Urothelium cell line (cell line): Measurements from ENCODE around the gene ADAMTS17.
"Not testable (repeated sequence)": the region's sequence is repeated elsewhere in the genome, so short reads cannot be mapped to it uniquely, and the experiment has no call there.

Source experiments
- DNase-seq: peaks from one replicate; pipeline ENCODE4 v3.0.0; 2011; ENCODE audit warnings: low spot score, mixed read lengths
- FAIRE-seq: peaks from 2 replicates; lab custom pipeline; 2011; peaks lifted over from hg19 to GRCh38; lab: Jason Lieb, UNC

The ADAMTS17 gene

GRCh38 chr15:100341239-100341749 is 481 bp downstream of the ADAMTS17 start:
- DNase-seq, result peak; percentile 21
- FAIRE-seq, result no peak

- FAIRE-seq, result no peak
- DNase-seq, result peak; percentile 20
Observed at GRCh38 chr15:100340721-100341238, 995 bp downstream of the ADAMTS17 start.

GRCh38 chr15:100339999-100340398 is 1.8 kb downstream of the ADAMTS17 start:
- DNase-seq, result no peak
- no peak for FAIRE-seq

DNA sequence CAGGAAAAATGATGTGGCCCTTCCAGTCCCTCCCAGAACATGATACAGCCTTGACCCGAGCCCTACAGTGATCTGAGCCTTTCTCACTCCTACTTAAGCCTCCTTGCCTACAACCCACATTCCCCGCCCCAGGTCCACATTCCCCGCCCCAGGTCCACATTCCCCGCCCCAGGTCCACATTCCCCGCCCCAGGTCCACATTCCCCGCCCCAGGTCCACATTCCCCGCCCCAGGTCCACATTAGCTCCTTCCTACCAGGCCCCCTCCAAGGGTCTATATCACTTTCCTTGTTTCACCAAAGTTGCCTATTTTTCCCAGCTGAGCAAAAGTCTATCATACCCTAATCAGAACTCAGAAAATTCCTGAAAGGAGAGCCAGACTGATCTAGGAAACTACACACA is 2.3 kb downstream of the ADAMTS17 start:
- not testable (repeated sequence) for DNase-seq, FAIRE-seq

DNA sequence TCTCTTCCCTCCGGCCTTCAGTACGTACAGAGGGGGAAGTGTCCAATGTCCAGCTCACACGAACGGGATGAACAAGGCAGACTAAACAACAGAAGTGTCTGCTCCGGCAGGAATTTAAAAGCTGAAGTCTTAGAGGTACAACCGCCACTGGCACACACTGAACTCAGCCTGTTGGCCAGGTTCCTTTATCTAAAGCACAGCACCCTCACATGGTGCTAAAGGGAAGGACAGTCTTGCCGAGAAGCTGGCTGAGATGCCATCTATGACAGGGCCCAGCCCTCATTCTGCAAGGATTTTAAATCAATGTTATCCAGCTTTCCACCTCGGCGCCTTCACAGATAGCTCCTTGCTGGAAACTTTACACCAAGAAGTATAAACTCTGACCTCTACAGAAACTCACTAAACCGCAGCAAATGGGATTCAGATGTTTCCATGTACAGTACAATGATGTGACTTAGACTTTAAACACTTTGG is 2.8 kb downstream of the ADAMTS17 start:
- FAIRE-seq, result no peak
- peak; percentile 61 for DNase-seq

- no peak for FAIRE-seq
- no peak for DNase-seq
Observed at GRCh38 chr15:100338247-100338646, 3.5 kb downstream of the ADAMTS17 start.

- no peak for FAIRE-seq
- no peak for DNase-seq
Observed at GRCh38 chr15:100337096-100338044, 4.4 kb downstream of the ADAMTS17 start.

DNA sequence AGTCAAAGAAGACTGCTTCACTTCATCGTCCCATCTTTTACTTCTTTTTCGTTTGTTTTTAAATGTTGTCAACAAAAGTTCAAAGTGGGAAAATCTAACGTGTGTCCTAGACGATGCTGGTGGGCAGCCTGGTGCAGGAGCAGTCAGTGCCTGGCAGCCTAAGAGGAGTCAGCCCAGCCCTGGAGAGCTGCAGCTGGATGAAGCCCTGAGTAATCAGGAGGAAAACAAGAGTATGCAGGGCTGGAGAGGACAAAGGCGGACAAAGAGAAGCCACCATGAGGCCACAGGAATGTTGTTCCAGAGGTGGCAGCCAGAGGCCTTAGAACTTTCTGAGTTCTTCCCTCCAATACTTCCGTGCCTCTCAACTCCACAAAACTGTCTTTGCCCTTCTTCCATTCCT is 5.7 kb downstream of the ADAMTS17 start:
- no peak for DNase-seq
- no peak for FAIRE-seq

DNA sequence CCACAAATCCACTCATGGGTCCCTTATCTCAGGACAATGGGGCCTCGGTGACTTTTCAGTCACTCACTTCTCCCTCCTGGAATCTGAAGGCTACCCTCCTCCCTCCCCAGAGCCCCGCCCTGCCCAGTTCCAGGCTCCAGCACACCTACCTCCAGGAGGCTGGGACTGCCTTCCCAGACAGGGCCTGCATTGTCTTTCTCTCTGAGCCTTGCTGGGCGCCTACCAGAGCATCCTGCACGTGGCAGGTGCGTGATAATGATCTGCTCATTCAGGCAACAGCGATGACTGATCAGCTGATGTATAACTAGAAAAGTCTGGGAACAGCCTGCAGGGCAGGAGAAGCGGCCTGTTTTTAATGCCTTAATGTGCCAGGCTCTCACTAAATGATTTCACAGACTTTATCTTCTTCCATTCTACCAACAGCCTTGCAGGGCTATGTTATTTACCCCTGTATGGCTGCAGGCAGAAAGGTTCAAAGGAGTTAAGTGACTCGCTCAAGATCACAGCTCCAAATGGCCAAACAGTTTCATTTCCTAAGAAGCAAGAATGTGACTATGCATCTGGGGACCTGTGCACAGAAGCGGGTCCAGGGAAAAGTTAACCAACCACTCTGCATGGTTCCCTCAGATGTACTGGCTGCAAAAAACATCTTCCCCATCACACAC is 6.3 kb downstream of the ADAMTS17 start:
- DNase-seq (no peak), FAIRE-seq (no peak)

- no peak for DNase-seq
Observed at GRCh38 chr15:100334905-100335304, 6.9 kb downstream of the ADAMTS17 start.

DNA sequence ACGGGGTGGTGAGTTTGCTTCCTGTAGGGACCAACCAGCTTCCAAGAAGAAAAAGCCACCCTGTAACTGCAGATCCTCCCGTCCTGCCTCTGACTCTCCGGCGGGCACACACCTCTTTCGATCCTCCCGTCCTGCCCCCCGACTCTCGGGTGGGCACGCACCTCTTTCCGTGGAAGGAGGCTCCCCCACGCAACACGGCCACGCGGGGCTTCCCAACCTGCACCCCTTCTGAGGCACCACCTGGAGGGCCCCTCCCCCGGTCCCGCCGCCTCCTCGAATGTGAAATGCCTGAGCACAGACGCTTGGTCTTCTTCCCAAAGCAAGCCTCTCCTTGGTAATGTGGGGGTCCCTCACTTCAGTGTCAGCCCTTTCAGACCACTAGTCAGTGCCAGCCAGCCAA is 7.3 kb downstream of the ADAMTS17 start:
- FAIRE-seq (no peak), DNase-seq (no peak)

More at GRCh38 chr15:100334905-100335304, 6.9 kb downstream of the ADAMTS17 start:
- no peak for FAIRE-seq

GRCh38 chr15:100334015-100334414 is 7.8 kb downstream of the ADAMTS17 start:
- FAIRE-seq (no peak), DNase-seq (no peak)

DNA sequence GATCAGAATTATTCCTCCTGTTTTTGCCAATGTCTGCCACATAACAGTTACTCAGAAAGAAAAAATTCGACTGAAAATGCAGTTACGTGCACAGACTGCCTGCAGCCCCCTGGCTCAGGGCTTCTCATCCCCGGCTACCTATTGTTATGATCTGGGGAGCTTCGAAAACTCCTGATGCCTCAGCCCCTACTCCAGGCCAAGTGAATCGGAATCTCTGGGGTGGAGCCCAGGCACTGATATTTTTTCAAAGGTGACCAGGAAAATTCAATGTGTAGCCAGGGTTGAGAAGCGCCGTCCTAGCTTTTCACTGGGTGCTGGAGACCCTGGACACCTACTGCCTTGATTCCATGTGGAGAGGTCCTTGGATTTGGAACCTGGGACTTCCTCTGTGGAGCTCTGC is 8.5 kb downstream of the ADAMTS17 start:
- FAIRE-seq, result no peak

DNA sequence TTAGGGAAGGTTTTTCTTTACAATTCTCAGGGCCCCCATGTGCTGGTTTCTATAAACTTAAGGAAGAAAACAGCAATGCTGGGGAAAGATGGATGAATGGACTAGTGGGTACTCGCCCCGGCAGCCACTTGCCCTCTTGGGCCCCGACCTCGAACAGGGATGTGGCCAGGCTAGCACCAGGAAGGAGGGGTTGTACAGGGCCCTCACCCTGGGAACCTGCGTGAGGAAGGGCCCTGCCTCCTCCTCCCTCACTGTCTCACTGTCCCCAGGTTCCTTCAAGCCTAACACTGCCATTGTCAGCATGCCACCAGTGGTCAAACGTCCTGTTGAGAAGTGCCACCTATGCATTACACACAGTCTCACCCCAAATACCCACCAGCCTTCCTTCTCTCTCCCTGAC is 9.1 kb downstream of the ADAMTS17 start:
- FAIRE-seq (no peak), DNase-seq (no peak)

More for the DNA sequence above, 8.5 kb downstream of the ADAMTS17 start:
- DNase-seq, result no peak

GRCh38 chr15:100332231-100332630 is 9.5 kb downstream of the ADAMTS17 start:
- FAIRE-seq (no peak), DNase-seq (no peak)

- DNase-seq (no peak), FAIRE-seq (no peak)
Observed at GRCh38 chr15:100330629-100331215, 11.1 kb downstream of the ADAMTS17 start.

DNA sequence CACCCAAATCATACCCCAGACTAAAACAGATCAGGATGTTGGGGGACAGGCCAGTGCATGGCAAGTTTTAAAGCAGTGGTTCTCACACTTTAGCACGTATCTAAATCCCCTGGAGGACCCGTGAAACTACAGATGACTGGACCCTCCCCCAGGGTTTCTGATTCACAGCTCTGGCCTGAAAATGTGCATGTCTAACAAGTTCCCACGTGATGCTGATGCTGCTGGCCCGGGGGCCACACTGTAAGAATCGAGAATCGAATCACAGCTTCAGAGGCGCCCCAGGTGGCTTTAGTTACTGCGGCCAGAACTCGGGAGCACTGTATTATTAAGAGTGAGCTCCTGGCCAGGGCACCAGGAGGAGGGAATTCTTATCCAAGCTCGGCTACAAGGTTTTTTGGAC is 11.6 kb downstream of the ADAMTS17 start:
- DNase-seq (no peak), FAIRE-seq (no peak)

DNA sequence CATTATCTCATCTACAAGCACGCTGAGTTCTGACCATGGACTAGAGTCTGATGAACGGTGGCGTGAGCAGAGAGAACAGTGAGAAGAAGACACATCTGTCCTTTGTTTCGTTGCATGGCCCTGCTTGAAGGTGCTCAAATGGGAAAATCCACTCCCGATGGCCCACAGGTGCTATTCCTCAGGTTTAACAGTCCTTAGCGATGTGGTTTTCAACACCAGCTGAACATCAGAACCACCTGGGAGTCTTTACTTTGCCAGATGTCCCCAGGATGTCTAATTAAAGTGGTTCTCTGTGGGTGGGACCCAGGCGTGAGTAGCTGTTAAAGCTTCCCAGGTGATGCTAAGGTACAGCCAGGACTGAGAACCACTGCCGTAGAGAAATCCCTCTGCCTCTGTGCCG is 13.0 kb downstream of the ADAMTS17 start:
- DNase-seq (no peak), FAIRE-seq (no peak)

GRCh38 chr15:100318880-100319279 is 22.9 kb downstream of the ADAMTS17 start:
- no peak for DNase-seq
- FAIRE-seq, result no peak

DNA sequence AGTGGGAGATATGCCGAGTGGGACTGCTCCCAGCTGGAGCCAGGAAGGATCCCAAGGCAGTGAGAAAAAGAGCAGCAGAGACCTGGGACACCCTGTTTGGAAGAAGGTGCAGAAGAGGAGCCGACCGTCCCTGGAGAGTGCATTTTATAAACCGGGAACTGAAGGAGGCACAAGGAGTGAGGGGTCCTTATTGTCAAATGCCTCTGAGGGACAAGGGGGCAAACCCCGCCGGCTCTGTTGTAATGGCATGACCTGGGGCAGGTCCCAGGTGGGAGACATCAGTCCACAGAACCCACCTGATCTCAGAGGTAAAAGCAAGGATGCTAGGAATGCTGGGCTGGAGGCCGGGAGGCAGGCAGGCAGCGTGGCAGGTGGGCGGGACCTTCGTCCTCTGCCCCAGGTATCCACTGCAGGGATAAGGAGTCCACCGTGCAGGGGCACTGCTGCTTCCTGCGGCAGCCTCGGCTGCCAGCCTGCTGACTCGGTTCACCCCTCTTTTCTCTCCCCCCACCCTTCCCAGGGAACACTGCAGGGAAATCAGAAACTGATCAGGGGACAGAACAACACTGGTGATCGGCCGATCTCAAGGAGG is 26.9 kb downstream of the ADAMTS17 start:
- peak; percentile 9 for FAIRE-seq

More for the DNA sequence above, 26.9 kb downstream of the ADAMTS17 start:
- no peak for DNase-seq
